GM23248 (cell line): ENCODE data around the gene GOSR1. TPM values are rescaled to one million over a fixed set of nuclear protein-coding genes. Genes with fewer than 3 reads are reported as not detected.
"Not testable (repeated sequence)": the region's sequence is repeated elsewhere in the genome, so short reads cannot be mapped to it uniquely, and the experiment has no call there.

Experiments
- DNase-seq: peaks from one replicate; pipeline ENCODE4 v3.0.0-alpha.2; 2015
- H2AFZ ChIP-seq: fragments of 200-600 bp; sonication (generic); 2 replicates; pipeline ENCODE4 v1.6.1; 2016; ENCODE audit warnings: antibody characterized with exemption
- H3F3A ChIP-seq: fragments of 200-600 bp; sonication (generic); 2 replicates; pipeline ENCODE4 v1.6.1; 2016; ENCODE audit warnings: mild to moderate bottlenecking, antibody characterized with exemption, mixed run types; ENCODE audit not compliant: insufficient read depth
- H3K27ac ChIP-seq: fragments of 200-600 bp; sonication (generic); 2 replicates; pipeline ENCODE4 v1.5.1; 2016; ENCODE audit warnings: mild to moderate bottlenecking
- H3K27me3 ChIP-seq: fragments of 200-600 bp; sonication (generic); replicated peaks from 2 replicates; pipeline ENCODE4 v1.6.1; 2016; ENCODE audit warnings: mild to moderate bottlenecking; ENCODE audit not compliant: insufficient read depth
- H3K36me3 ChIP-seq: fragments of 200-600 bp; sonication (generic); 2 replicates; pipeline ENCODE4 v1.6.1; 2016; ENCODE audit warnings: low read depth, mild to moderate bottlenecking
- H3K4me1 ChIP-seq: fragments of 200-600 bp; sonication (generic); 2 replicates; pipeline ENCODE4 v1.6.1; 2016; ENCODE audit warnings: mild to moderate bottlenecking; ENCODE audit not compliant: insufficient read depth
- H3K4me2 ChIP-seq: fragments of 200-600 bp; sonication (generic); one replicate; pipeline ENCODE4 v1.6.1; 2016; ENCODE audit warnings: mild to moderate bottlenecking; ENCODE audit not compliant: unreplicated experiment
- H3K4me3 ChIP-seq: fragments of 200-600 bp; sonication (generic); 2 replicates; pipeline ENCODE4 v1.5.1; 2016; ENCODE audit warnings: mild to moderate bottlenecking
- H3K79me2 ChIP-seq: fragments of 200-600 bp; sonication (generic); 2 replicates; pipeline ENCODE4 v1.6.1; 2016; ENCODE audit warnings: mild to moderate bottlenecking; ENCODE audit not compliant: insufficient read depth
- H3K9ac ChIP-seq: fragments of 200-600 bp; sonication (generic); 2 replicates; pipeline ENCODE4 v1.6.1; 2016; ENCODE audit warnings: mild to moderate bottlenecking
- H3K9me2 ChIP-seq: fragments of 200-600 bp; sonication (generic); 2 replicates; pipeline ENCODE4 v1.6.1; 2016; ENCODE audit warnings: mixed run types, mild to moderate bottlenecking, moderate library complexity; ENCODE audit not compliant: insufficient read depth
- H3K9me3 ChIP-seq: fragments of 200-600 bp; sonication (generic); one replicate; pipeline ENCODE4 v1.6.1; 2017; ENCODE audit warnings: low read depth
- H4K20me1 ChIP-seq: fragments of 200-600 bp; sonication (generic); 2 replicates; pipeline ENCODE4 v1.6.0; 2016; ENCODE audit not compliant: insufficient read depth
- EZH2 ChIP-seq: fragments of 200-600 bp; sonication (generic); IDR thresholded peaks from 2 replicates; pipeline ENCODE4 v1.6.1; 2018; ENCODE audit warnings: antibody characterized with exemption, mild to moderate bottlenecking; ENCODE audit not compliant: insufficient read depth, poor library complexity, severe bottlenecking
- EZH2phosphoT487 ChIP-seq: fragments of 200-600 bp; sonication (generic); IDR thresholded peaks from 2 replicates; pipeline ENCODE4 v1.6.1; 2018; ENCODE audit warnings: antibody characterized with exemption, moderate library complexity, mild to moderate bottlenecking, low read depth; ENCODE audit not compliant: insufficient read depth
- WGBS, 2 experiments: methylation state at CpG; one replicate each; pipeline ENCODE4 v1.1.6; 2015 to 2017; ENCODE audit warnings: low lambda C conversion rate in 2 of 2, low coverage in 1 of 2; ENCODE audit errors: missing lambda C conversion rate in 2 of 2; 5-methylcytosine and 5-hydroxymethylcytosine counted together
- in situ Hi-C: fragments of 300-500 bp; cut with MboI; formaldehyde crosslinking; loops from 2 replicates; pipeline ENCODE4 v1.15.0; 2020
- polyA plus RNA-seq: library from polyadenylated mRNA; unstranded; fragments of >200 nt; fragmentation: Nextera tagmentation; extraction: Ambion mirVana; gene quantifications from 2 replicates; pipeline ENCODE4 v1.2.1, GENCODE V29; 2016
- total RNA-seq: library from RNA; depleted of rRNA; stranded (reverse); fragments of >200 nt; shearing (Covaris generic); gene quantifications from 2 replicates; pipeline ENCODE4 v1.2.3, GENCODE V29; 2014

GOSR1 gene
- total and polyA plus RNA-seq, 2 experiments from 2014 or later, result 20.2 to 44.8 TPM

- H3K4me1 ChIP-seq, result 0 out of 2 replicates have a peak, but pooled peaks cover 5% of the 10 kb centered on the region
- no peak overlapping the region for H3K27ac ChIP-seq
- no peak for DNase-seq
- no peaks in the 10 kb centered on the region for H3K79me2 ChIP-seq
- WGBS, 2 experiments, result 81 to 83% methylated on average over 15 of the region's 15 CpGs
- H3K27me3 ChIP-seq, result no peaks in the 10 kb centered on the region
- no peaks in the 10 kb centered on the region for H3K36me3 ChIP-seq
- H3K9me2 ChIP-seq, result no peaks in the 10 kb centered on the region
- no peak overlapping the region for H3K4me3 ChIP-seq
- no peaks in the 10 kb centered on the region for H3K9me3 ChIP-seq
- in situ Hi-C loops, result no loop called here
- no peak overlapping the region for H2AFZ ChIP-seq
- H4K20me1 ChIP-seq, result no peaks in the 10 kb centered on the region
- H3K4me2 ChIP-seq, result no peak overlapping the region
- H3K9ac ChIP-seq, result no peak overlapping the region
- no peaks in the 10 kb centered on the region for H3F3A ChIP-seq
- no peak for TF ChIP-seq EZH2phosphoT487
- no peak for TF ChIP-seq EZH2
Observed at GRCh38 chr17:30549864-30550511, 72.8 kb downstream of the GOSR1 start.

DNA sequence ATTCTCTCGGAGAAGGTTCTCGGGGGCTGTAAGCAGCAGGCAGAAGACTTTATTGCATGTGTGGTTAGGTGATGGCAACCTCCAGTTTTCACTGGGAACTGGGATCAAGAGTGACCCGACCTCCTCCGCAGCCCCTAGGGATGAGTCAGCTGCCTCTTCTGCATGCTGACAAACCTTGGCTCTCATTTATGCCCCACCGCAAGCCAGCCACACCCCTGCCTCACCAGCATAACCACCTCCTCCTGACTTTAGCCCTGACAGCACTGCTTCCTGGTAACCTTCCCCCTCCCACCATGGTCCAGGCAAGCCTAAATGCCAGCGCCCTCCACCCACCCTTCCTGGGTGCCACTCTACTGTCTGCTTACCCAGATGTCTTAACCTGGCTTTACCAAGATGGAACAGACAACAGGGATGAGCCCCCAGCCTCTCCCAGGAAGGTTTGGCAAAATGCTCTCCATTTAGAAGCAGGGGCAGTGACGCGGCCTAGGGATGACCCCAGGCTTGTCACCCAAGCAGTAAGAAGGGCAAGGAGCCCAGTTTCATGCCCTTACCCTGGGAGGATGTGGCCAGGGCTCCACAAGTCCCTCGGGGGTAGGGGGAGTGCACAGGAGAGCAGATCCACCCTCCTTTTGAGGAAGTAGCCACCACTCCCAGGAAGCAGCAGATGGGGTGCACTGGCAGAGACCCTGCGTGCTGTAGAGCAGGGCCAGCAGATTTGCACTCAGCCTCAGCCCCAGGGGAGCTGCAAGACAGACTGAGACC, 73.5 kb downstream of the GOSR1 start:
- DNase-seq, result peak; percentile 35
- no peaks in the 10 kb centered on the region for H3K36me3 ChIP-seq
- H3K9me2 ChIP-seq, result no peaks in the 10 kb centered on the region
- H3K27ac ChIP-seq, result no peak overlapping the region
- H3K4me3 ChIP-seq, result no peak overlapping the region
- 0 out of 2 replicates have a peak, but pooled peaks cover 5% of the 10 kb centered on the region for H3K4me1 ChIP-seq
- H2AFZ ChIP-seq, result no peak overlapping the region
- no peaks in the 10 kb centered on the region for H3K79me2 ChIP-seq
- H4K20me1 ChIP-seq, result no peaks in the 10 kb centered on the region
- no peaks in the 10 kb centered on the region for H3K27me3 ChIP-seq
- in situ Hi-C loops, result no loop called here
- TF ChIP-seq EZH2phosphoT487 (no peak), EZH2 (no peak)
- H3K9ac ChIP-seq, result no peak overlapping the region
- WGBS, 2 experiments, result 86 to 87% methylated on average over 9 to 10 of the region's 10 CpGs
- H3K4me2 ChIP-seq, result no peak overlapping the region
- no peaks in the 10 kb centered on the region for H3F3A ChIP-seq
- H3K9me3 ChIP-seq, result no peaks in the 10 kb centered on the region

DNA sequence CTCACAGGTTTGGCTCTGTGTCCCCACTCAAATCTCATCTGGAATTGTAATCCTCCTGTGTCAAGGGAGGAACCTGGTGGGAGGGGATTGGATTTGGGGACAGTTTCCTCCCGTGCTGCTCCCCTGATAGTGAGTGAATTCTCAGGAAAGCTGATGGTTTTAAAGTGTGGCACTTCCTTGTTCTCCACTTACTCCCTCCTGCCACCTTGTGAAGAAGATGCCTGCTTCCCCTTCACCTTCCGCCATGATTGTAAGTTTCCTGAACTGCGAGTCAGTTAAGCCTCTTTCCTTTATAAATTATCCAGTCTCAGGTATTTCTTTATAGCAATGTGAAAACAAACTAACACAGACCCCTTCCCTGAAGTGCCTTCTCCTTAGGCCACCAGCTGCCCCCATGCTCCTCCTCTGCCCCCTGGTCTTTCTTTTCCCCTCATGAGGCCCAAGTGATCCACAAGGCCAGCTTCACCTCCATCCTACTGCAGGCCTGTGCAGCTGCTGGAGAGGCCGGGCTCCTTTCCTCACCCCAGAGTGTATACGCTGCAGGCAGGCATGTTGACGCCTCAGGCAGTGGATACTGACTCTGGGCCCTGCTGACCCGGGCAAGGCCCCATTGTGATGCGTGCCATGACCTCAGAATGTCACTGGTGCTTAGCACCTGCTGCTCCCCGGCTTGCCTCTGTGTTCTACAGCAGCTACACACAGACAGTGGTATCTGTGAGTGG, 74.2 kb downstream of the GOSR1 start:
- H3K27me3 ChIP-seq, H3K9ac ChIP-seq, H4K20me1 ChIP-seq, in situ Hi-C loops, H3K79me2 ChIP-seq, H3K4me3 ChIP-seq, H2AFZ ChIP-seq, H3F3A ChIP-seq, H3K4me2 ChIP-seq, DNase-seq, H3K9me2 ChIP-seq, H3K9me3 ChIP-seq, H3K36me3 ChIP-seq, H3K4me1 ChIP-seq, H3K27ac ChIP-seq: not testable (repeated sequence)
- 86 to 88% methylated on average over 9 of the region's 9 CpGs for WGBS, 2 experiments

DNA sequence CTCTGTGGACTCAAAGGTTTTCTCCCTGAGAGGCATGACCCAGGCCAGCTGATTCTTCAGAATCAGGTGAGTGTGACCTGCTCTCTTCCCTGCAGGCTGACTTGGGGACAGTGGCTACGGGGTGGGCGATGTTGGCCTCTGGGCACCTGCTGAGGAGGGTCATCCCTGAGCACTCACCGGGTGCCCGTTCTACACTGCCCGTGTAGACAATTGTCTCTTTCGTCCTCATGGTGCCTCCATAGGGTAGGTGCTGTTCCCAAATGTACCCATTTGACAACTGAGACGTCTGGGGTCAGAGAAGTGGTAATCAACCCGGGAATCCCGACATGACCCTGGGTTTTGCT, 74.8 kb downstream of the GOSR1 start:
- Histone ChIP-seq H3K36me3 (no peaks in the 10 kb centered on the region), H4K20me1 (no peaks in the 10 kb centered on the region), H3K4me2 (no peak overlapping the region), H3K9me3 (no peaks in the 10 kb centered on the region), H3K79me2 (no peaks in the 10 kb centered on the region), H3K9me2 (no peaks in the 10 kb centered on the region), H3F3A (no peaks in the 10 kb centered on the region), H3K27me3 (no peaks in the 10 kb centered on the region), H3K4me1 (0 out of 2 replicates have a peak, but pooled peaks cover 5% of the 10 kb centered on the region), H3K9ac (no peak overlapping the region), H2AFZ (no peak overlapping the region), H3K27ac (no peak overlapping the region), H3K4me3 (no peak overlapping the region)
- DNase-seq, result no peak
- 90 to 91% methylated on average over 9 of the region's 9 CpGs for WGBS, 2 experiments
- TF ChIP-seq EZH2 (no peak), EZH2phosphoT487 (no peak)
- in situ Hi-C loops, result no loop called here
